Astrocyte (in vitro differentiated cells and primary cell): ENCODE measurements around the gene ASB6.

Experiments used
- EZH2 ChIP-seq: IDR thresholded peaks from 2 replicates; pipeline ENCODE4 v1.6.1; 2012; ENCODE audit warnings: mild to moderate bottlenecking, low read length, inconsistent platforms; ENCODE audit not compliant: insufficient read depth
- TF ChIP-seq, protein P1 (sequence below): IDR thresholded peaks from 2 replicates; pipeline ENCODE4 v1.5.1; 2011; ENCODE audit warnings: low read depth, mild to moderate bottlenecking, inconsistent platforms, low read length, moderate library complexity; ENCODE audit not compliant: insufficient read depth

DNA sequence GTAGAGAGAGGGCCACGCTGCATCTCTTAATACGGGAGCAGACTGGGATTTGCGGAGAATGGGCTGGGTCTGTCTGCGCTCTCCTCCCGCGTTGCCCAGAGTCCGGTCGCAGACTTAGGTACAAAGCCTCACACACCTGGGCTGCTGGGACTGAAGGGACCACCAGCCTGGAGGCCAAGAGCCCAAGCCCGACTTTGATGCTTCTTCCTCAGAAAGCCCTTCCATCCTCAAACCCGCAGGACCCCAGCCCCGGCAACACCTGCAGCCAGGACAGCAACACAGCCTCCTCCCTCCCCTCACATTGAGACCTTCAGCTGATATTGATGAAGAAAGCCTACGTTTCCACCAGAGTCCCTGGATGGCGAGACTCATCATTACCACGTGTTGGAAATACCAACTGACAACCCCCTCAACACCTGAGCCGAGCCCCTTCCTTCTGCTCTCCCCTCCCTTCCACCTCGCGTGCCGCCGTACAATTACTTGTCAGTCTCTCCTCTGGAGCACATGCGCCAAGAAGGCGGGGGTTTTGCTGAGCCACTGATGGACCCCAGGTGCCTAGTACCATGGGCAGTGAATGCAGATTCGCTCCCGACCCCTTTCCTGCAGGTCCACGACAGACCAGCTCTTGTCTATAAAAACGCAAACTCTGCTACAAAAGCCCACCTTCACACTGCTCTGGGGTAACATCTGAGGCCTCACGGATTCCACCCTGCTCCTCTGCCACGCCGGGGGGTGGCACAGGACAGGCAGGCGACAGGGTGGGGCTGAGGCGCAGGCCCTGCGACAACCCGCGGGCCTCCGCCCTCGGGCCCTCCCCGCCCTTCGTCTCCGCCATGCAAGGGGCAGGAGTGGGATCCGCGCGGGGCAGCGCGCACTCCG is 841 bp downstream of the ASB6 start:
- TF ChIP-seq, protein P1, sequence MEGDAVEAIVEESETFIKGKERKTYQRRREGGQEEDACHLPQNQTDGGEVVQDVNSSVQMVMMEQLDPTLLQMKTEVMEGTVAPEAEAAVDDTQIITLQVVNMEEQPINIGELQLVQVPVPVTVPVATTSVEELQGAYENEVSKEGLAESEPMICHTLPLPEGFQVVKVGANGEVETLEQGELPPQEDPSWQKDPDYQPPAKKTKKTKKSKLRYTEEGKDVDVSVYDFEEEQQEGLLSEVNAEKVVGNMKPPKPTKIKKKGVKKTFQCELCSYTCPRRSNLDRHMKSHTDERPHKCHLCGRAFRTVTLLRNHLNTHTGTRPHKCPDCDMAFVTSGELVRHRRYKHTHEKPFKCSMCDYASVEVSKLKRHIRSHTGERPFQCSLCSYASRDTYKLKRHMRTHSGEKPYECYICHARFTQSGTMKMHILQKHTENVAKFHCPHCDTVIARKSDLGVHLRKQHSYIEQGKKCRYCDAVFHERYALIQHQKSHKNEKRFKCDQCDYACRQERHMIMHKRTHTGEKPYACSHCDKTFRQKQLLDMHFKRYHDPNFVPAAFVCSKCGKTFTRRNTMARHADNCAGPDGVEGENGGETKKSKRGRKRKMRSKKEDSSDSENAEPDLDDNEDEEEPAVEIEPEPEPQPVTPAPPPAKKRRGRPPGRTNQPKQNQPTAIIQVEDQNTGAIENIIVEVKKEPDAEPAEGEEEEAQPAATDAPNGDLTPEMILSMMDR = no peak
- no peak for TF ChIP-seq EZH2
